ENCODE measurements around the gene AGBL4. TPM values are rescaled to one million over a fixed set of nuclear protein-coding genes. Genes with fewer than 3 reads are reported as not detected.

The AGBL4 gene
- total RNA-seq, 3 donors from 2014 or later = 1.3 to 1.9 (median 1.8) TPM

- H3K9me3 ChIP-seq = peaks cover 0 to 10% of the 10 kb centered on the region in 2 donors
- intact Hi-C loops (cut with DNase I; ENCODE audit: low total_unique reads) = no loop called here
- TF ChIP-seq POLR2A (IDR thresholded peaks at IDR 0.05) (no peak), CTCF (IDR thresholded peaks at IDR 0.05) (no peak), POLR2AphosphoS5 (IDR thresholded peaks at IDR 0.05) (no peak)
These were observed 426.3 kb downstream of the AGBL4 start for GRCh38 chr1:49597436-49597835.

GRCh38 chr1:49576327-49576901, 447.3 kb downstream of the AGBL4 start:
- H3K4me1 ChIP-seq = no peaks in the 10 kb centered on the region
- H3K4me3 ChIP-seq = no peak overlapping the region
- TF ChIP-seq POLR2AphosphoS5 (IDR thresholded peaks at IDR 0.05) = no peak
- TF ChIP-seq POLR2A (IDR thresholded peaks at IDR 0.05) = no peak
- H3K36me3 ChIP-seq = no peaks in the 10 kb centered on the region
- H3K27ac ChIP-seq = no peak overlapping the region
- peaks cover 22 to 54% of the 10 kb centered on the region in 2 donors for H3K9me3 ChIP-seq
- intact Hi-C loops (cut with DNase I; ENCODE audit: low total_unique reads) = no loop called here
- H3K27me3 ChIP-seq = no peaks in the 10 kb centered on the region
- DNase-seq (ENCODE audit: low spot score in 2 of 2) = no peak

More at GRCh38 chr1:49597436-49597835, 426.3 kb downstream of the AGBL4 start:
- Histone ChIP-seq H3K36me3 (no peaks in the 10 kb centered on the region), H3K4me1 (no peaks in the 10 kb centered on the region), H3K4me3 (no peak overlapping the region), H3K27ac (no peak overlapping the region), H3K27me3 (no peaks in the 10 kb centered on the region)
- no peak for DNase-seq (ENCODE audit: low spot score in 2 of 2)

GRCh38 chr1:49556676-49557234, 467.0 kb downstream of the AGBL4 start:
- TF ChIP-seq POLR2A (IDR thresholded peaks at IDR 0.05) (no peak), POLR2AphosphoS5 (IDR thresholded peaks at IDR 0.05) (no peak), CTCF (IDR thresholded peaks at IDR 0.05) (no peak)
- DNase-seq (ENCODE audit: low spot score in 2 of 2) = no peak
- no peak overlapping the region for H3K27ac ChIP-seq

GRCh38 chr1:49552101-49552500, 471.7 kb downstream of the AGBL4 start:
- Histone ChIP-seq H3K9me3 (peaks cover 13 to 17% of the 10 kb centered on the region in 2 donors), H3K27ac (no peak overlapping the region), H3K27me3 (no peaks in the 10 kb centered on the region), H3K4me1 (no peaks in the 10 kb centered on the region), H3K36me3 (no peaks in the 10 kb centered on the region), H3K4me3 (no peak overlapping the region)
- intact Hi-C loops (cut with DNase I; ENCODE audit: low total_unique reads) = no loop called here
- TF ChIP-seq POLR2AphosphoS5 (IDR thresholded peaks at IDR 0.05) = no peak
- TF ChIP-seq CTCF (IDR thresholded peaks at IDR 0.05) = no peak
- TF ChIP-seq POLR2A (IDR thresholded peaks at IDR 0.05) = no peak
- no peak for DNase-seq (ENCODE audit: low spot score in 2 of 2)

More at GRCh38 chr1:49556676-49557234, 467.0 kb downstream of the AGBL4 start:
- H3K4me3 ChIP-seq = no peak overlapping the region
- no peaks in the 10 kb centered on the region for H3K4me1 ChIP-seq
- H3K9me3 ChIP-seq = peaks cover 13 to 18% of the 10 kb centered on the region in 2 donors
- no peaks in the 10 kb centered on the region for H3K36me3 ChIP-seq
- no peaks in the 10 kb centered on the region for H3K27me3 ChIP-seq
- intact Hi-C loops (cut with DNase I; ENCODE audit: low total_unique reads) = no loop called here

- no peak for DNase-seq (ENCODE audit: low spot score in 2 of 2)
- TF ChIP-seq POLR2AphosphoS5 (IDR thresholded peaks at IDR 0.05) = no peak
- no peak for TF ChIP-seq CTCF (IDR thresholded peaks at IDR 0.05)
- TF ChIP-seq POLR2A (IDR thresholded peaks at IDR 0.05) = no peak
- intact Hi-C loops (cut with DNase I; ENCODE audit: low total_unique reads) = no loop called here
- H3K4me1 ChIP-seq = no peaks in the 10 kb centered on the region
- no peak overlapping the region for H3K4me3 ChIP-seq
- H3K9me3 ChIP-seq = peaks cover 11% of the 10 kb centered on the region in 2 donors
- no peak overlapping the region for H3K27ac ChIP-seq
- no peaks in the 10 kb centered on the region for H3K36me3 ChIP-seq
- H3K27me3 ChIP-seq = no peaks in the 10 kb centered on the region
These were observed 479.1 kb downstream of the AGBL4 start for GRCh38 chr1:49544615-49545014.

All from breast epithelium (tissue), 4 donors.